GM18498 (cell line): ENCODE results near the gene CENPL.
A peak's percentile ranks its signal among the peaks of the same experiment; 100 is the strongest.
"Not testable (repeated sequence)": the region's sequence is repeated elsewhere in the genome, so short reads cannot be mapped to it uniquely, and the experiment has no call there.

Experiments used
- ATAC-seq: cut with Tn5 transposase; IDR thresholded peaks from one replicate; pipeline ENCODE4 v1.9.1; 2021; ENCODE audit warnings: mild to moderate bottlenecking, moderate library complexity; ENCODE audit not compliant: unreplicated experiment

CENPL gene

DNA sequence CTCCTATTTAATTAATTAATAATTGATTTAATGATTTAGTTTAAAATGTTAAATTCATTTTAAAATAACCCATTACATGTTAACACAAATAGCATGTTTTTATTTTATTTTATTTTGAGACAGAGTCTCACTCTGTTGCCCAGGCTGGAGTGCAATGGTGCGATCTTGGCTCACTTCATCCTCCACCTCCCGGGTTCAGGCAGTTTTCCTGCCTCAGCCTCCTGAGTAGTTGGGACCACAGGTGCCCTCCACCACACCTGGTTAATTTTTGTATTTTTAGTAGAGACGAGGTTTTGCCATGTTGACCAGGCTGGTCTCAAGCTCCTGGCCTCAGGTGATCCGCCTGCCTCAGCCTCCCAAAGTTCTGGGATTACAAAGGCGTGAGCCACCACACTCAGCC lies 34.9 kb upstream of the CENPL start:
- not testable (repeated sequence) for ATAC-seq

DNA sequence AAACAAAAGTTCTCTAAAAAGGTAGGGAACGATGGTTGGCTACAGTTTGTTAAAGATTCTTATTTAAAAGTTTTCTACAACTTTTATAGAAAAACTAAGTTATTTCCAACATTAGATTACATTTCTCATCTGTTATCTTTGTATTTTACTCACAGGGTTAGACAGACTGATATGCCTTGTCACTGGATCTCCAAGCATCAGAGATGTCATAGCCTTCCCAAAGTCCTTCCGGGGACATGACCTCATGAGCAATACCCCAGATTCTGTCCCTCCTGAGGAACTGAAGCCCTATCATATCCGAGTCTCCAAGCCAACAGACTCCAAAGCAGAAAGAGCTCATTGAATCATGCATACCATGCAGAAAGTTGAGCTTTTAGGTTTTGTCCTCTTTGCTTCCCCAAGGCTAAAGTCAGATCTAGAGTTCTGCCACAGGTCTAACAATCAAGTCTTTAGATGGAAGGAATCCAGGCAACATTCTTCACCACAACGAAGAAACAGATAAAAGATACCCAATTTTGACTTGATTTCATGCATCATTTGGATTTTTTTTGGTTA lies 32.8 kb upstream of the CENPL start:
- ATAC-seq, result no peak

DNA sequence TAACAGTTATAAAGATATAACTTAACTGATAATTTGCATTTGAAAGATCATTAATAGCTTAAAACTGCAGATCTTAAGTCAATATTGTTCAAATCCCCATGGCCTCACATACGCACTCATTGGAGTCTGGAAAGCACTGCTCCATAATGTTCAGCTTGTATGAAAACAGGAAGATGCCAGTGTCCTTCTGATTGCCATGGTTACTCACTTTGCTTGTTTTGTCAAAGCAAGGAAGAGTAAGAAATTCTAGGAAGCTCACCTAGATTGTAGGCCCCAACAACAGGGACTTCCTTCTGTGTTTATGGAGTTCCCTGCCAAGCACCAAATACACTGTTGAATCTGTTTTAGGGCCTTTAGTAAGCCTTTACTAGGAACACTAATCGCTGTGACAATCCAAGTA lies 32.2 kb upstream of the CENPL start:
- ATAC-seq, result no peak

DNA sequence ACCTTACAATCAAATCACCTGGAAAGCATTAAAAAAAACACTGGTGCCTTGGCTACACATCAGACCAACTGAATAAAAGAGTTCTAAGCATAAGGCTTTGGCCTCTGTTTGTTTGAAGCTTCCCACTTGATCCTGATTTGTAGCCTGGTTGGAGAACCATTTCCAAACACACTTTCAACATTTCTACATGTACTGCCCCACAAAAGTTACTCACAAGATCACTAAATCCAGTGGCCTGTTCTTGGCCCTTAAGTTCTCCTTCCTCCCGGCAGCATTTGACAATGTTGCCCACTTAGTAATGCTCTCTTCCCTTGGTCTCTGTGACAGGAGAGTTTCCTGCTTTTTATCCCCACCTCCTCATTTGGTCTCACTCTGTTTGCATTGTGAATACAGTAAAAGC lies 31.3 kb upstream of the CENPL start:
- no peak for ATAC-seq

DNA sequence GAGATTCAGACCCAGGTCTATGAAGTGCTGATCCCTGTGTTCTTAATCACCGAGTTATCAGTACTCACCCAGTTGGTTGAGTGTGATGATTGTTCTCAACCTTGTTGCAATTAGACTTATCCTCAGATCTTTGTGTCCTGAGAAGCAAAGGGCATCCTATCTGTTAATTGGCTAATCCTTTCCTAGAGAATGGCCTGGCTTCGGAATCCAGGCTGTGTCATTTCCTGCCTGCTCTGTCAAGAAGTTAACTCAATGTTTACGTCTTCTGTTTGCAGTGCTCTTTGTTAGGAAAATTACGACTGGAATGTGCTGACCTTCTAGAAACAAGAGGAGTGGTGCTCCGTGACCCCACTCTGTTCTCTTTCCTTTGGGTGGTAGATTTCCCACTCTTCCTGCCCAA lies 28.4 kb upstream of the CENPL start:
- ATAC-seq, result no peak

DNA sequence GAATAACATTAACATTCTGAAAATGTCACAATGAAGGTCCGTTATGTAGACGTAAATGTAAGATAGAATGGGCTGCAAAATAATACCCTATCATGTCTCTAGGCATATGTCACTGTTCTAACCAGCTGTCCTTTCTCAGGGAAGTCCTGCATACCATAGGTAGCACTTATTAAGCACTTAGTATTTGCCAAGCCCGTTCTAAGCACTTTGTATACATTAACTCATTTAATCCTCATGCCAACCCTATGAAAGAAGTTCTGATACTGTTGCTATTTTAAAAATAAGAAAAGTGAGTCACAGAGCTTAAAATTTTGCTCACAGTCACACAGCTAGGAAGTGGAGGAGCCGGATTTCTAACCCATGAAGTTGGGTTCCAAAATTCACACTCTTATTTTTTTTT lies 27.4 kb upstream of the CENPL start:
- no peak for ATAC-seq

DNA sequence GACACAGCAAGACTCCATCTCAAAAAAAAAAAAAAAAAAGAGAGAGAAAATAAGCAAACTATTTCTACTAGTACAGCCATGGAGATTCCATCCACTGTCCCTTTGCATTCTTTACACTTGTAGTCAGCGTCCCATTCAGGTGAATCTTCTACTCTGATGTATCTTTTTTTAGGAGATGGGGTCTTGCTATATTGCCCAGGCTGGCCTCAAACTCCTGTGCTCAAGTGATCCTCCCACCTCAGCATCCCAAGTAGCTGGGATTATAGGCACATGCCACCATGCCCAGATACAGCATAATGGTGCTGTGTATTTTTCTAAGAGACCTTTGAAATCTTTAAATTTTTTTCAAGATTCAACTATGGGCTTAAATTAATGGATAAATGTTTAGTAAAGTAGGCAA lies 8.1 kb upstream of the CENPL start:
- no peak for ATAC-seq

DNA sequence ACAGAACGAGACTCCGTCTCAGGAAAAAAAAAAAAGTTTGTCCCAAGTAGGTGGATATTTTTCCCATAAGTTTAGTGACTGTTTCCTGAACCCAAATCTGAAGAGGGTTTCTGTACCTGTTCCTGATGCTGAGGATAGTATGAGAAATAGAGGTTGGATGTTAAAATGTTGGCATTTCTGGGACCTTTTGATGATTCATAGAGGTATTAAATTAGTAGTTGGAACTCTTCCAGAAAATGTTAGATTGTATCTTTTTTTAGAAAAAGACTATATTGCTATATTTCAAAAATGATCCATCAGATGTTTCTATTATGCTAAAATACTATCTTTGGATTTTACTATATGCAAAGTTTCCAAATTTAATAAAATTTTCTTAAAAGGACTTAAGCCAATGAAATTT lies 2.9 kb upstream of the CENPL start:
- no peak for ATAC-seq

DNA sequence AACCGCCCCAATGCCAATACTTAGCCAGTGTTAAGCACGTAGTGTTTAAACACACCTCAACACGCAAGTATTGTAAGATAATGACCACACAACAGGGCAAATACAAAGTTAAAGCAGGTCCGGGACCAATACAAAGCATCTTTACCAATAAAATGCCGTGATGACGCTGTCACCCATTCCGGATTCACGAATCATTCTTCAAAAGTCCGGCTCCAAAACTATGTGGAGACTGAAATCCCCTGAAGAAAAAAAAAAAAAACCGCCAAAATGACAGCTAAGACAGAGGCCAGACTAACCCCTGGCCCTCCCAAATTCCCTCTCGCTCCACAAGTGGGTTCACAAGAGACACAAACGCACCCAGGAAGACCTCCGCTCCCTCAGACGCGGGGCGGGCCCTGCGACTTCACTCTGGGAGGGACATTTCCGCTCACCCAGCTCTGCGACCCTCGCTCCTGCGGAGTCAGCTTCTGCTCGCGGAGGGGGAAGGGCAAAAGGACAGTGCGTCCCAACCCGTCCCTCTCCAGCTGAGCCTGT lies 835 bp downstream of the CENPL start:
- peak; percentile 42 for ATAC-seq

DNA sequence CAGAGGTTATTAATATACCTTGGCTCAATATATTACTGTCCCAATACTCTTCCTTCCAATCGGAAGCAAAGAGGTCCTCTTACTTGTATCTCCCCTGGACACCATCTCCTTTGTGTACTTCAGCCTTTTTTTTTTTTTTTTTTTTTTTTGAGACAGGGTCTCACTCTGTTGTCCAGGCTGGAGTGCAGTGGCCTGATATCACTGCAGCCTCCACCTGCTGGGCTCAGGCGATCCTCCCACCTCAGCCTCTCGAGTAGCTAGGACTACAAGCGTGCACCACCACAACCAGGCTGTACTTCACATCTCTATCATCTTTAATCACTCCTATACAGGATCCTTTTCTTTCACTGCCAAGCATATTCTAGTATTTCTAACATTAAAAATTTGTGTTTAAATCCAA lies 3.0 kb downstream of the CENPL start:
- no peak for ATAC-seq

DNA sequence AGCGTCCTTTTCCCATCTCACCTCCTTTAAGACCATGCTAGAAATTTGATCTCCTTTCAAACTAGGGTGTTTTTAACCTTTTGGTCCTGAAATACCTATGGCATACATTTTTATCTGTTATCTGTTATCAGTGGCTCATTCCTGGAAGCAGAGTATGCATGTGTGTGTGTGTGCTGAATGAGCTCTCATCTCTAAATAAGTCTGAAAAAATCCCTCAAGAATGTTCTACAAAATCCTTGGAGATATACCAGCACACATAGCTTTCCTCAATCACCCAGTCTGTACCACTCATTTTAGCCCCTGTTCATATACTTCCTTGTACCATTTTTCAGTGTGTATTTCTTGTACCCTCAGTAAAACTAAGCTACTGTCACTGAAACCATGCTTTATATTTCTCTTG lies 6.2 kb downstream of the CENPL start:
- no peak for ATAC-seq

DNA sequence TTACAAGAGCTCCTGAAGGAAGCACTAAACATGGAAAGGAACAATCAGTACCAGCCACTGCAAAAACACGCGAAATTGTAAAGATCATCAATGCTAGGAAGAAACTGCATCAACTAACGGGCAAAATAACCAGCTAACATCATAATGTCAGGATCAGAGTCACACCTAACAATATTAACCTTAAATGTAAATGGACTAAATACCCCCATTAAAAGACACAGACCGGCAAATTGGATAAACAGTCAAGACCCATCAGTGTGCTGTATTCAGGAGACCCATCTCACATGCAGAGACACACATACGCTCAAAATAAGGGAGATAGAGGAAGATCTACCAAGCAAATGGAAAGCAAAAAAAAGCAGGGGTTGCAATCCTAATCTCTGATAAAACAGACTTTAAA lies 11.0 kb downstream of the CENPL start:
- ATAC-seq, result not testable (repeated sequence)

DNA sequence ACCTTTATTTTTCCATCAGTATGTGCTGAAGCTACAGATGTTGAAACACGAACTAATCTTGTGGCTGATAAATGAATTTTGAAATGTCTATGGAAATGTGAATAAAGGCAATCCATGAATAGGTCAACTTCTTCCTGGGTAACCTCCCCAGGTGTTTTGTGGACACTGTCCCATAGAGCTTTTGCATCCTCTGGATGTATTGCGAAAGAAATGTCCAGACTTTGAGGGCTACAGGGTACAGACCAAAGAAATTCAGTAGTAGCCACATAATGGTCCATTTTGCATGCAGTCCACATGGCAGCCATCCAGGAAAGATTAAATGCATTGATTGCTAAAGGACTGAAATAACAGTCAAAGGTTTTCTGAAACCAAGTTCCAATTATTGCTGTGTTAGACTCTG lies 21.7 kb downstream of the CENPL start:
- no peak for ATAC-seq

DNA sequence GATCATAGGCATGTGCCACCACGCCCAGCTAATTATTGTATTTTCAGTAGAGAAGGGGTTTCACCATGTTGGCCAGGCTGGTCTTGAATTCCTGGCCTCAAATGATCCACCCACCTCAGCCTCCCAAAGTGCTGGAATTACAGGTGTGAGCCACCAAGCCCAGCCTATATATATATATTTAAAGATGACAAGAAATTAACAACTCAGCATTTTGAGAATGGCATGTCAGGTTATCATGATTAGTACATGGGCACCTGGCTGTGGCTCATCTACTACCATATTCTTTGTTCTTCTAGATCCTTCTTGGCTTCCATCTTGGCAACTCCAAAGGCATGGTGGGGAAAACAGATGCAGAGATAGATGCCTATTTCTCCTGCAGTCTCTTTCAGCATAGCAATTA lies 24.7 kb downstream of the CENPL start:
- not testable (repeated sequence) for ATAC-seq

DNA sequence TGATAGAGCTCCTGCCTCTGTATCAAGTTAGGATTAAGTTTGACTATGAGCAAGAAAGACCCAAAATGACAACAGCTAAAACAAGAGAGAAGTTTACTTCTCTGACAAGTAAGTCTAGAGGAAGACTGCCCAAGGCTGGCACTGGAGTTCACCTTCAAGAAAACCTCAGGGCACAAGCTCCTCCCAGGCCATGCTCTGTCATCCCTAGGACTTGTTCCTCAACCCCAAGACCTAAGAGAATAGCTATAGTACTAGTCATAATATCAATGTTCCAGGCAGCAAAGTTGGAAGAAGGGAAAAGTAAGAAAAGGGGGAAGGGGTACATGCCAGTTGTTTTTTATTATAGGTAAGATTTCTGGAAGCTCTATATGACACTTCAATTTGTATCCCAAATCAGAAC lies 26.6 kb downstream of the CENPL start:
- ATAC-seq, result no peak

DNA sequence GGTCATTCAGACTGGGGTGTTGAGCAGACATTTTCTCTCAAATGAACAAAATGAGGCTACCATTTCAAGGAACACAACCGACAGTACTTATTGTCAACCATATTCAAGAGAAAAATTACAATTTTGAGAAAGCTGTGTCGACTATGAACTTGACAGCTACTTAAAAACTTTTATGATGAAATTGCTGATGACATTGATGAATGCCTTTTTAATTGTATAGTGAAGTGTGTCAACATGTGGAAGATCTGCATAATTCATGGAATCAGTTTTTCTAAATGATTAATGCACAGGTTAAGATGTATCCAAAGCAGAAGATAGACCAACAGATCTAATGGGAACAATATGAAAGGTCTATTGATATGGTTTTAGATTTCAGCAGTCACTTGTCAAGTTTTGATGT lies 34.8 kb downstream of the CENPL start:
- no peak for ATAC-seq

DNA sequence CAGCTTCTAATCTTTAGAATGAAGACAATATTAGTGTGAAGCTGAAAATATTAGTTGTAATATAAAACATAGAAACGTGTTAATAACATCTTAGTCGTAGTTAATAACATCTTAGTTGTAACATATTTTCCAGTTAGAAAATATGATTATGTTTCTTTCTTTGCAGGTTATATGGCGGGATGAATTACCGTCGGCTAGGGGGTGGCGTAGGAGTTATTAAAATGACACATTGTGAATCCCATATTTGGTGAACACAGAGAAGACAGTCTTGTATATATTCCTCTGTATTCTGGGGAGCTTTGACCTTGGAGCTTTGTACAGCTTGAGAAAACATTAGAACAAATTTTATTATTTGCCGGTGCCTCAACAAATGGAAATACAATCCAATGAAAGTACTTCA lies 39.7 kb downstream of the CENPL start:
- ATAC-seq, result no peak

DNA sequence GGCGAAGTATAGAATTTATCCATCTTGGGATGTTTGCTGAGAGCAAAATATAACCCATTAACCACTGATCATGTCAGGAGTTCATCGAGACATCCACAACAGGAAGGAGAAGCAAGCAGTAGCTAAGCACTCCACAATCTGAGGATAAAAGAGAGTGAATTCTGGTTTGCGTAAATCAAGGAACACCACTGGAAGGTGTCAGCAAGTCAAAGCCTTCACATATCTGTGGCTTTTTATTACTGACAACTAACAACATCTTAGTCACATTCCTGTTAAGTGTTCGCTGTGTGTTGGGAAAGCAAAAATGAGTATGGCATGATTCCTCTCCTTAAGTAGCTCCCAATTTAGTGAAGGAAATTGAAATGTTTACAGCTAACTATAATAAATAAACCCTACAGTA lies 44.7 kb downstream of the CENPL start:
- no peak for ATAC-seq

DNA sequence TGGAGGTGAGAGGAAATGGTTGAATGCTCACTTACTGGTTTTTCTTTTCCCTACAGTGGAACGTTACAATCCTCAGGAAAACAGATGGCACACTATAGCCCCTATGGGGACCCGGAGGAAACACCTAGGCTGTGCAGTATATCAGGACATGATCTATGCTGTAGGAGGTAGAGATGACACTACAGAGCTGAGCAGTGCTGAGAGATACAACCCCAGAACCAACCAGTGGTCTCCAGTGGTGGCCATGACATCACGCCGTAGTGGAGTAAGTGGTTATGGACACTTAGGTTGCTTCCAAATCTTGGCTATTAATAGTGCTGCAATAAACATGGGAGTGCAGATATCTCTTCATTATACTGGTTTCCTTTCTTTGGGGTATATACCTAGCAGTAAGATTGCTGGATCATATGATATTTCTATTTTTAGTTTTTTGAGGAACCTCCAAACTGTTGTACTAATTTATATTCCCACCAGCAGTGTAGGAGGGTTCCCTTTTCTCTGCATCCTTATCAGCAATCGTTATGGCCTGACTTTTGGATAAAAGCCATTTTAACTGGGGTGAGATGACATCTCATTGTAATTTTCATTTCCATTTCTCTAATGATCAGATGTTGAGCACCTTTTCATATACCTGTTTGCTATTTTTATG lies 49.0 kb downstream of the CENPL start:
- ATAC-seq, result no peak

DNA sequence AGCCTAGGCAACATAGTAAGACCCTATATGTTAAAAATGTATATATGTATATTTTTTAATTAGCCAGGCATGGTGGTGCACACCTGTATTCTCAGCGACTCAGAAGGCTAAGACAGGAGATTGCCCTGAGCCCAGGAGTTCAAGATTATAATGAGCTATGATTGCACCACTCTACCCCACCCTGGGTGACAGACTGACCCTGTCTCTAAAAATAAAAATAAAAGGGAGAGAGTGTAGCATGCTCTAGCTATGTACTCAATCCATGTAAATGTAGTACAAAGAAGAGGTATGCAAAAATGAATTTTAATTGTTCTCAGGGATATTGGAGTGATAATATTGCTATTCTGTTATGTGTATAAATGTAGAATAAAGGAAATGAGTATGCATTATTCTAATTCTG lies 53.1 kb downstream of the CENPL start:
- ATAC-seq, result no peak

DNA sequence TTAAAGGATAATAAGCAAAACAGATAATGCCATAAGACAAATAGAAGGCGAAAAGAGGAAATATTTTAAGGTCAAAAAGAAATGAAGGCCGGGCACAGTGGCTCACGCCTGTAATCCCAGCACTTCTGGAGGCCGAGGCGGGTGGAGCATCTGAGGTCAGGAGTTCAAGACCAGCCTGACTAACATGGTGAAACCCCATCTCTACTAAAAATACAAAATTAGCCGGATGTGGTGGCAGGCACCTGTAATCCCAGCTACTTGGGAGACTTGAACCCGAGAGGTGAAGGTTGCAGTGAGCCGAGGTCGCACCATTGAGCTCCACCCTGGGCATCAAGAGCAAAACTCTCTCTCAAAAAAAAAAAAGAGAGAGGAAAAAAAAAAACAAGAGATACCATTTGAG lies 54.4 kb downstream of the CENPL start:
- not testable (repeated sequence) for ATAC-seq

DNA sequence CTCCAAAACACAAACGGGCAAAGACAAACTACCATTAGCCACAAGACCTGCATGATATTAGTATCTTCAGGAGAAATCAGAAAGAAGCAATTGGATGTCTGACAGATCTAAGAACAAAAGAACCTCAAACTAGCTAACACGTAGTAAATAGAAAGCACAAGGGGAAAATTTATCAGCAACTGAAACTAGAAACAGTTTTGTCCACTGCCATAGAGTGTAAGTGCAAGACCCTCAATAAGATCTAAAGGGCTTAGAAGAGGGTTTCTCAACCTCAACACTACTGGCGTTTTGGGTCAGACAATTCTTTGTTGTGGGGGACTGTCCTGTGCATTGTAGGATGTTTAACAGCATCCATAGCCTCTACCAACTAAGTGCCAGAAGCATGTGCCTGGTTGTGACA lies 55.9 kb downstream of the CENPL start:
- no peak for ATAC-seq

DNA sequence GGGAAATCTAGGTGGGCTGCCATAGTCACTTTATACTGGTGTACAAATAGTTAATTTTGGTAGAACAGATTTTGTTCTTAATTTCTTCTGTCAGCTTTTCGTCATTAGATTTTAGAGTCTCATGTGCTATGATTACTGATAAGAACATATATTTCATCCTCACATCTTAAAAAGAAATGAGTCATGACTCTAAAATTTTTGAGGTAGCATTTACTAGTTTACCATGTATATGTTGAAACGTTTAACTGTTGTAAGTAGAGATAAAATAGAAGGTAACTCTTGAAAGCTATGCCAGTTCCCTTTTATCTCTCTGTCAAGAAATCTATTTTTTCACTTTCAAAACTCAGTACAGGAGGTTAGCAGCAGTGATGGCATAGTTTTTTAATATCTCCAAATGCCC lies 56.5 kb downstream of the CENPL start:
- ATAC-seq, result no peak
